Kidney epithelial cell (primary cell): ENCODE measurements around the gene SCG2. TPM values are rescaled to one million over a fixed set of nuclear protein-coding genes. Genes with fewer than 3 reads are reported as not detected.

Experiments used
- DNase-seq: peaks from one replicate; pipeline ENCODE4 v3.0.0-alpha.2; 2010; ENCODE audit warnings: low read depth
- H3K27me3 ChIP-seq: 2 replicates; pipeline ENCODE4 v1.6.0; 2011; ENCODE audit warnings: low read length; ENCODE audit not compliant: control insufficient read depth, insufficient read depth
- H3K36me3 ChIP-seq: 2 replicates; pipeline ENCODE4 v1.5.1; 2011; ENCODE audit warnings: low read length; ENCODE audit not compliant: control insufficient read depth, insufficient read depth
- H3K4me3 ChIP-seq: 2 replicates; pipeline ENCODE4 v1.5.1; 2011; ENCODE audit warnings: low read depth, mild to moderate bottlenecking, control low read depth, low read length
- CTCF ChIP-seq: IDR thresholded peaks from 2 replicates; pipeline ENCODE4 v1.5.1; 2011; ENCODE audit warnings: mild to moderate bottlenecking, moderate library complexity, low read length, control low read depth, inconsistent platforms; ENCODE audit not compliant: insufficient read depth, poor library complexity, severe bottlenecking
- total RNA-seq: library from RNA; depleted of rRNA; stranded (reverse); fragments of >200 nt; gene quantifications from 2 replicates; pipeline ENCODE4 v1.2.3, GENCODE V29; 2015

The SCG2 gene
- total RNA-seq, 1 donor from 2014 or later, result 0.08 TPM

- Histone ChIP-seq H3K4me3 (no peak overlapping the region), H3K27me3 (no peaks in the 10 kb centered on the region), H3K36me3 (no peaks in the 10 kb centered on the region)
- no peak for DNase-seq
- no peak for TF ChIP-seq CTCF
These were observed 41.1 kb upstream of the SCG2 start for GRCh38 chr2:223643309-223643708.

GRCh38 chr2:223642506-223642905 lies 40.3 kb upstream of the SCG2 start:
- TF ChIP-seq CTCF, result no peak
- Histone ChIP-seq H3K27me3 (no peaks in the 10 kb centered on the region), H3K36me3 (no peaks in the 10 kb centered on the region), H3K4me3 (no peak overlapping the region)
- no peak for DNase-seq

GRCh38 chr2:223641082-223641481 lies 38.9 kb upstream of the SCG2 start:
- no peak for DNase-seq
- no peaks in the 10 kb centered on the region for H3K27me3 ChIP-seq
- H3K36me3 ChIP-seq, result no peaks in the 10 kb centered on the region
- no peak overlapping the region for H3K4me3 ChIP-seq
- no peak for TF ChIP-seq CTCF

- no peak for DNase-seq
- H3K36me3 ChIP-seq, result no peaks in the 10 kb centered on the region
- H3K4me3 ChIP-seq, result no peak overlapping the region
- TF ChIP-seq CTCF, result no peak
- H3K27me3 ChIP-seq, result no peaks in the 10 kb centered on the region
These were observed 32.9 kb upstream of the SCG2 start for GRCh38 chr2:223635080-223635479.

GRCh38 chr2:223634238-223634637 lies 32.1 kb upstream of the SCG2 start:
- no peaks in the 10 kb centered on the region for H3K36me3 ChIP-seq
- H3K27me3 ChIP-seq, result no peaks in the 10 kb centered on the region
- TF ChIP-seq CTCF, result no peak
- no peak for DNase-seq
- H3K4me3 ChIP-seq, result no peak overlapping the region

GRCh38 chr2:223633656-223634055 lies 31.5 kb upstream of the SCG2 start:
- TF ChIP-seq CTCF, result no peak
- H3K36me3 ChIP-seq, result no peaks in the 10 kb centered on the region
- H3K27me3 ChIP-seq, result no peaks in the 10 kb centered on the region
- DNase-seq, result no peak
- H3K4me3 ChIP-seq, result no peak overlapping the region
